CD14-positive monocyte (primary cell): Measurements from ENCODE around the gene LRRC55. TPM values are rescaled to one million over a fixed set of nuclear protein-coding genes. Genes with fewer than 3 reads are reported as not detected.

Experiments
- DNase-seq, 3 donors: peaks; one replicate each; pipeline ENCODE4 v3.0.0-alpha.2; 2011 to 2022
- H2AFZ ChIP-seq: 2 replicates; pipeline ENCODE4 v1.6.0; 2012; ENCODE audit warnings: mild to moderate bottlenecking, low read depth, low read length, inconsistent platforms; ENCODE audit not compliant: insufficient read depth, poor library complexity, severe bottlenecking
- H3K27ac ChIP-seq, 2 donors: 1 replicate in 1 of 2; 2 replicates in 1 of 2; pipeline ENCODE4 v1.5.1; 2012 to 2013; ENCODE audit warnings: low read length in 2 of 2, control low read depth in 1 of 2, inconsistent platforms in 1 of 2, low read depth in 1 of 2, mild to moderate bottlenecking in 1 of 2
- H3K27me3 ChIP-seq, 2 donors: one replicate each; pipeline versions ENCODE4 v1.6.0 to v1.6.1; 2011 to 2013; ENCODE audit warnings: low read length in 2 of 2; ENCODE audit not compliant: control insufficient read depth in 2 of 2, insufficient read depth in 2 of 2
- H3K36me3 ChIP-seq, 2 donors: replicated peaks in 1 of 2; 1 replicate in 1 of 2; 2 replicates in 1 of 2; pipeline versions ENCODE4 v1.5.1 to v1.6.1; 2012 to 2013; ENCODE audit warnings: low read length in 2 of 2, control low read depth in 1 of 2, inconsistent platforms in 1 of 2, mild to moderate bottlenecking in 1 of 2; ENCODE audit not compliant: insufficient read depth in 2 of 2, control insufficient read depth in 1 of 2
- H3K4me1 ChIP-seq, 2 donors: 1 replicate in 1 of 2; 2 replicates in 1 of 2; pipeline versions ENCODE4 v1.5.1 to v1.6.1; 2012 to 2013; ENCODE audit warnings: low read length in 2 of 2, control low read depth in 1 of 2, inconsistent platforms in 1 of 2, mild to moderate bottlenecking in 1 of 2, moderate library complexity in 1 of 2; ENCODE audit not compliant: insufficient read depth in 2 of 2, control insufficient read depth in 1 of 2
- H3K4me2 ChIP-seq: replicated peaks from 2 replicates; pipeline ENCODE3; 2012; ENCODE audit warnings: low read length, moderate library complexity, mild to moderate bottlenecking; ENCODE audit not compliant: poor library complexity, severe bottlenecking; ENCODE audit errors: extremely low read depth
- H3K4me3 ChIP-seq, 3 experiments: fragments of 200-600 bp in 1 of 3; sonication (generic) in 1 of 3; replicated peaks in 1 of 3; 1 replicate in 2 of 3; 2 replicates in 1 of 3; pipeline ENCODE4 v1.5.1; 2011 to 2013; ENCODE audit warnings: low read length in 3 of 3, mild to moderate bottlenecking in 3 of 3, control low read depth in 2 of 3, low read depth in 2 of 3, inconsistent platforms in 1 of 3, moderate library complexity in 1 of 3
- H3K79me2 ChIP-seq: 2 replicates; pipeline ENCODE4 v1.6.0; 2012; ENCODE audit warnings: mild to moderate bottlenecking, control low read depth, inconsistent platforms, low read length, moderate library complexity; ENCODE audit not compliant: insufficient read depth
- H3K9ac ChIP-seq: 2 replicates; pipeline ENCODE4 v1.6.0; 2017; ENCODE audit warnings: low read length, mild to moderate bottlenecking; ENCODE audit not compliant: insufficient read depth, poor library complexity, severe bottlenecking
- H3K9me3 ChIP-seq, 2 donors: replicated peaks in 1 of 2; 1 replicate in 1 of 2; 2 replicates in 1 of 2; pipeline versions ENCODE4 v1.5.1 to v1.6.1; 2012 to 2013; ENCODE audit warnings: low read length in 2 of 2, control low read depth in 1 of 2; ENCODE audit not compliant: control insufficient read depth in 1 of 2, insufficient read depth in 1 of 2
- H4K20me1 ChIP-seq: 2 replicates; pipeline ENCODE4 v1.6.0; 2012; ENCODE audit warnings: mild to moderate bottlenecking, low read length, control low read depth, moderate library complexity; ENCODE audit not compliant: insufficient read depth
- H3K27ac Mint-ChIP-seq, 7 donors: one replicate each; pipeline ENCODE4 v1.8.0; 2020; ENCODE audit warnings: mild to moderate bottlenecking in 7 of 7, mixed read lengths in 7 of 7, moderate library complexity in 6 of 7, inconsistent platforms in 2 of 7
- H3K27me3 Mint-ChIP-seq, 3 donors: one replicate each; pipeline ENCODE4 v1.8.0; 2021 to 2022; ENCODE audit warnings: low read depth in 3 of 3, mild to moderate bottlenecking in 3 of 3, mixed read lengths in 3 of 3, moderate library complexity in 3 of 3, inconsistent platforms in 1 of 3
- H3K36me3 Mint-ChIP-seq, 2 donors: one replicate each; pipeline ENCODE4 v1.8.0; 2020; ENCODE audit warnings: mixed read lengths in 2 of 2, inconsistent platforms in 1 of 2, mild to moderate bottlenecking in 1 of 2
- H3K4me1 Mint-ChIP-seq: one replicate; pipeline ENCODE4 v1.8.0; 2020; ENCODE audit warnings: mild to moderate bottlenecking, mixed read lengths
- H3K4me3 Mint-ChIP-seq, 2 donors: one replicate each; pipeline ENCODE4 v1.8.0; 2020; ENCODE audit warnings: mild to moderate bottlenecking in 2 of 2, mixed read lengths in 2 of 2, moderate library complexity in 1 of 2
- H3K9me3 Mint-ChIP-seq, 7 donors: one replicate each; pipeline ENCODE4 v1.8.0; 2020 to 2022; ENCODE audit warnings: mixed read lengths in 7 of 7, mild to moderate bottlenecking in 6 of 7, moderate library complexity in 6 of 7, inconsistent platforms in 2 of 7
- WGBS: methylation state at CpG from one replicate; pipeline ENCODE4 v1.1.5; 2013; ENCODE audit warnings: missing lambda C conversion rate; ENCODE audit not compliant: insufficient coverage; 5-methylcytosine and 5-hydroxymethylcytosine counted together
- intact Hi-C, 2 donors: fragments of 100-400 bp; cut with micrococcal nuclease; formaldehyde crosslinking; loops; one replicate each; pipeline versions ENCODE4 v1.15.0 to v1.15.1; 2023
- polyA plus RNA-seq, 3 donors: library from polyadenylated mRNA; depleted of rRNA in 1 of 3; unstranded in 2 of 3; stranded (reverse) in 1 of 3; fragments of 300-500 nt in 2 of 3; fragments of >200 nt in 1 of 3; fragmentation: Illumina TruSeq in 2 of 3; gene quantifications; 1 replicate in 2 of 3; 2 replicates in 1 of 3; pipeline ENCODE4 v1.2.3, GENCODE V29; 2012 to 2021
- TF ChIP-seq, protein P1 (sequence below): fragments of 200-600 bp; IDR thresholded peaks from one replicate; pipeline ENCODE4 v1.8.0; 2022; ENCODE audit warnings: antibody characterized with exemption, mild to moderate bottlenecking

The LRRC55 gene
- polyA plus RNA-seq, 3 donors: not detected

DNA sequence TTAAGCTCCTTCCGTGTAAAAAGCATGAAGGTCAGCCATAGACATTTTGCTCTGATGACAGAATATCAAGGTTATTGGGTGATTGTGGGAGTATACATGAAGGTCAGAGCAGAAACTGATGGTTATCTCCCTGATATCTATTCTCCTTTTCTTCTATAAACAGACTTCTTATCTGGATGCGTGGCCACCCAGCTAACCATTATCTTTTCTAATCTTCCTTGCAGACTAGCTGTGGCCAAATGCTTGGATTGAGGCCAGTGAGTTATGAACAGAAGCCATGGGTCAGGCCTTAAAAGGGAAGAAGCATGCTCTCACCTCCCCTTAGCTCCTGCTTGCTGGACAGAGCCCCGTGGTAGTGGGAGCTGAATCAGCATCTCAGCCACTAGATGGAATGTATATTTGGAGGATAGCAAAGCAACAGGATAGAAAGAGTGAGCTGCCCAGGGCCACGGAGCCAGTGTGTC, 31.3 kb upstream of the LRRC55 start:
- H3K9me3 ChIP-seq: no peaks in the 10 kb centered on the region
- H3K79me2 ChIP-seq: no peaks in the 10 kb centered on the region
- no peak for DNase-seq
- Mint-ChIP-seq H3K36me3 (no peaks in the 10 kb centered on the region), H3K27me3 (peaks cover 10 to 17% (median 14%) of the 10 kb centered on the region in 3 donors), H3K9me3 (peaks cover 0 to 2% (median 0%) of the 10 kb centered on the region in 7 donors), H3K27ac (no peak overlapping the region), H3K4me3 (no peak overlapping the region), H3K4me1 (no peaks in the 10 kb centered on the region)
- H3K4me1 ChIP-seq: no peaks in the 10 kb centered on the region
- H3K9ac ChIP-seq: no peak overlapping the region
- WGBS: no CpG with 5 or more reads among the region's 4 CpGs
- TF ChIP-seq, protein P1, sequence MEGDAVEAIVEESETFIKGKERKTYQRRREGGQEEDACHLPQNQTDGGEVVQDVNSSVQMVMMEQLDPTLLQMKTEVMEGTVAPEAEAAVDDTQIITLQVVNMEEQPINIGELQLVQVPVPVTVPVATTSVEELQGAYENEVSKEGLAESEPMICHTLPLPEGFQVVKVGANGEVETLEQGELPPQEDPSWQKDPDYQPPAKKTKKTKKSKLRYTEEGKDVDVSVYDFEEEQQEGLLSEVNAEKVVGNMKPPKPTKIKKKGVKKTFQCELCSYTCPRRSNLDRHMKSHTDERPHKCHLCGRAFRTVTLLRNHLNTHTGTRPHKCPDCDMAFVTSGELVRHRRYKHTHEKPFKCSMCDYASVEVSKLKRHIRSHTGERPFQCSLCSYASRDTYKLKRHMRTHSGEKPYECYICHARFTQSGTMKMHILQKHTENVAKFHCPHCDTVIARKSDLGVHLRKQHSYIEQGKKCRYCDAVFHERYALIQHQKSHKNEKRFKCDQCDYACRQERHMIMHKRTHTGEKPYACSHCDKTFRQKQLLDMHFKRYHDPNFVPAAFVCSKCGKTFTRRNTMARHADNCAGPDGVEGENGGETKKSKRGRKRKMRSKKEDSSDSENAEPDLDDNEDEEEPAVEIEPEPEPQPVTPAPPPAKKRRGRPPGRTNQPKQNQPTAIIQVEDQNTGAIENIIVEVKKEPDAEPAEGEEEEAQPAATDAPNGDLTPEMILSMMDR: no peak
- intact Hi-C loops: no loop called here
- H3K27ac ChIP-seq: no peak overlapping the region
- no peaks in the 10 kb centered on the region for H4K20me1 ChIP-seq
- no peak overlapping the region for H3K4me3 ChIP-seq
- peaks cover 2 to 3% of the 10 kb centered on the region in 2 donors for H3K27me3 ChIP-seq
- H3K4me2 ChIP-seq: no peak overlapping the region
- H3K36me3 ChIP-seq: no peaks in the 10 kb centered on the region
- no peak overlapping the region for H2AFZ ChIP-seq

DNA sequence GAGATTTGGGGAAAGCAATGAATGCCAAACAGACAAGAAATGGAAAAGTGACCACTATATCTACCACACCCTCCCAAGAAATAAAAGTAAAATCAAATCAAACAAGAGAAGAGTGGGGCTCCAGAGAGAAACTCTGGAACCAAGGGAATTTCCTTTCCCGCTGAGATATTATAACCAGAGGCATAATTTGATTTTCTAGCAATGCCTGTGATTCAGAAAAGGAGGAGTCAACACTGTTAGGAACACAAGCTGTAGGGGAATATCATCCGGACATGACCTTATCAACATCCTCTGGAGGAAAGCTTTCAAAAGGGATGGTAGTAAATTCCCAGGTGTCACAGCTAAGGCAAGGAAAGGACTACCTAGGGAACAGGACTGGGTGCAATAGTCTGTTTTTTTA, 29.6 kb upstream of the LRRC55 start:
- intact Hi-C loops: no loop called here
- WGBS: 86% methylated on average over 1 of the region's 2 CpGs
- Histone ChIP-seq H3K4me1 (no peaks in the 10 kb centered on the region), H3K4me3 (no peak overlapping the region), H3K4me2 (no peak overlapping the region), H4K20me1 (no peaks in the 10 kb centered on the region), H3K79me2 (no peaks in the 10 kb centered on the region), H3K9ac (no peak overlapping the region), H3K36me3 (no peaks in the 10 kb centered on the region), H3K9me3 (no peaks in the 10 kb centered on the region), H3K27ac (no peak overlapping the region), H2AFZ (no peak overlapping the region), H3K27me3 (peaks cover 0 to 3% of the 10 kb centered on the region in 2 donors)
- Mint-ChIP-seq H3K4me3 (no peak overlapping the region), H3K36me3 (no peaks in the 10 kb centered on the region), H3K9me3 (peaks cover 0 to 2% (median 0%) of the 10 kb centered on the region in 7 donors), H3K4me1 (peaks cover 4% of the 10 kb centered on the region), H3K27ac (no peak overlapping the region), H3K27me3 (peaks cover 15 to 16% (median 15%) of the 10 kb centered on the region in 3 donors)
- DNase-seq: no peak
- TF ChIP-seq, protein P1: no peak
